Kidney (tissue), 14 donors: ENCODE results near the gene SFT2D3. TPM values are rescaled to one million over a fixed set of nuclear protein-coding genes. Genes with fewer than 3 reads are reported as not detected.
A peak's percentile ranks its signal among the peaks of the same experiment; 100 is the strongest.

ENCODE experiments used
- DNase-seq, 5 donors: peaks; one replicate each; pipeline ENCODE4 v3.0.0-alpha.2; 2013 to 2020
- FAIRE-seq: peaks from 2 replicates; lab custom pipeline; 2012; peaks lifted over from hg19 to GRCh38; lab: Jason Lieb, UNC
- H3K27ac ChIP-seq, 2 donors: one replicate each; pipeline ENCODE4 v1.7.0; 2013; ENCODE audit warnings: low read depth in 2 of 2, low read length in 2 of 2, inconsistent platforms in 1 of 2
- H3K27me3 ChIP-seq: one replicate; pipeline ENCODE4 v1.7.1; 2013; ENCODE audit warnings: low read length, inconsistent platforms; ENCODE audit not compliant: control insufficient read depth, insufficient read depth
- H3K36me3 ChIP-seq, 3 donors: one replicate each; pipeline versions ENCODE4 v1.7.0 to v1.7.1; 2013; ENCODE audit warnings: low read length in 3 of 3, control low read depth in 1 of 3, inconsistent platforms in 1 of 3; ENCODE audit not compliant: insufficient read depth in 3 of 3, control insufficient read depth in 2 of 3
- H3K4me1 ChIP-seq, 3 donors: one replicate each; pipeline versions ENCODE4 v1.7.0 to v1.7.1; 2013; ENCODE audit warnings: low read length in 3 of 3, inconsistent platforms in 1 of 3, low read depth in 1 of 3; ENCODE audit not compliant: control insufficient read depth in 2 of 3, insufficient read depth in 2 of 3
- H3K4me3 ChIP-seq, 3 donors: one replicate each; pipeline versions ENCODE4 v1.7.0 to v1.8.1; 2013; ENCODE audit warnings: low read length in 3 of 3, control low read depth in 1 of 3, inconsistent platforms in 1 of 3
- H3K9ac ChIP-seq, 3 donors: one replicate each; pipeline versions ENCODE4 v1.7.0 to v1.7.1; 2013; ENCODE audit warnings: low read length in 3 of 3, control low read depth in 1 of 3, inconsistent platforms in 1 of 3
- H3K9me3 ChIP-seq, 3 donors: one replicate each; pipeline versions ENCODE4 v1.7.0 to v1.7.1; 2013; ENCODE audit warnings: low read length in 3 of 3, control low read depth in 1 of 3, inconsistent platforms in 1 of 3; ENCODE audit not compliant: control insufficient read depth in 2 of 3, insufficient read depth in 1 of 3
- CTCF ChIP-seq: IDR thresholded peaks from 3 replicates; pipeline ENCODE4 v1.5.1; 2012; ENCODE audit warnings: mild to moderate bottlenecking, moderate library complexity, borderline replicate concordance; ENCODE audit not compliant: insufficient read depth; ENCODE audit errors: extremely low read depth
- intact Hi-C: fragments of 100-400 bp; cut with DNase I; formaldehyde crosslinking; loops from one replicate; pipeline ENCODE4 v1.11.1; 2022
- polyA plus RNA-seq: library from polyadenylated mRNA; stranded (reverse); fragments of 350-450 nt; fragmentation: Illumina TruSeq; extraction: RNeasy Lipid Tissue Mini Kit (QIAGEN cat#74804); gene quantifications from one replicate; pipeline ENCODE4 v1.2.3, GENCODE V29; 2014; ENCODE audit warnings: low read depth, low replicate concordance; ENCODE audit not compliant: insufficient read depth
- total RNA-seq: library from RNA; stranded (reverse); fragmentation: NEBNext Ultra II Directional; extraction: Animal tissue kit (Norgen Biotek cat#: 25700); gene quantifications from one replicate; pipeline ENCODE4 v1.2.1, GENCODE V29; 2021
- donor health status: control.
- donor health status: control.
- donor health status: control.
- donor health status: control.
- donor health status: control.
- donor health status: DM: yes; HTN: yes; CAD: no.
- donor health status: Normal renal cell carcinoma (clear cell type).

Gene SFT2D3
- total and polyA plus RNA-seq, 2 donors from 2014 or later = 5.1 to 9.3 TPM

GRCh38 chr2:127733113-127733815 lies 32.0 kb downstream of the SFT2D3 start:
- DNase-seq = no peak
- intact Hi-C loops = no loop called here
- Histone ChIP-seq H3K36me3 (no peaks in the 10 kb centered on the region), H3K4me1 (peaks cover 0 to 13% (median 6%) of the 10 kb centered on the region in 3 donors), H3K9ac (peak overlapping the region in 1 of 3 donors; percentile 22), H3K27ac (peak overlapping the region in 1 of 2 donors; percentile 34), H3K27me3 (no peaks in the 10 kb centered on the region), H3K9me3 (no peaks in the 10 kb centered on the region), H3K4me3 (peak overlapping the region in 2 of 3 donors; percentile 5 to 35)
- FAIRE-seq = no peak
- no peak for TF ChIP-seq CTCF

- FAIRE-seq (peak; percentile 19), DNase-seq (peak in 1 of 5 donors; percentile 13)
- H3K9ac ChIP-seq = no peak overlapping the region
- H3K9me3 ChIP-seq = no peaks in the 10 kb centered on the region
- peaks cover 0 to 17% (median 9%) of the 10 kb centered on the region in 3 donors for H3K4me1 ChIP-seq
- intact Hi-C loops = no loop called here
- H3K36me3 ChIP-seq = no peaks in the 10 kb centered on the region
- TF ChIP-seq CTCF = no peak
- H3K4me3 ChIP-seq = peak overlapping the region in 2 of 3 donors; percentile 5 to 35
- peak overlapping the region in 1 of 2 donors; percentile 34 for H3K27ac ChIP-seq
- H3K27me3 ChIP-seq = no peaks in the 10 kb centered on the region
Observed at GRCh38 chr2:127733816-127734537, 32.7 kb downstream of the SFT2D3 start.

GRCh38 chr2:127735044-127735443 lies 33.7 kb downstream of the SFT2D3 start:
- H3K36me3 ChIP-seq = no peaks in the 10 kb centered on the region
- no peaks in the 10 kb centered on the region for H3K9me3 ChIP-seq
- no peak for FAIRE-seq
- DNase-seq = peak in 3 of 5 donors; percentile 21 to 56 (median 52)
- intact Hi-C loops = no loop called here
- H3K27ac ChIP-seq = no peak overlapping the region
- H3K4me1 ChIP-seq = peaks cover 0 to 20% (median 9%) of the 10 kb centered on the region in 3 donors
- H3K9ac ChIP-seq = peak overlapping the region in 1 of 3 donors; percentile 9
- TF ChIP-seq CTCF = no peak
- H3K27me3 ChIP-seq = no peaks in the 10 kb centered on the region
- H3K4me3 ChIP-seq = peak overlapping the region in 2 of 3 donors; percentile 13 to 25
